HG03439 (cell line): ENCODE measurements around the gene EFNA5.

Experiments
- ATAC-seq: cut with Tn5 transposase; IDR thresholded peaks from one replicate; pipeline ENCODE4 v1.9.1; 2021; ENCODE audit warnings: mild to moderate bottlenecking, moderate library complexity; ENCODE audit not compliant: unreplicated experiment

Gene EFNA5

GRCh38 chr5:107576736-107577393 is 93.9 kb downstream of the EFNA5 start:
- no peak for ATAC-seq

GRCh38 chr5:107576155-107576554 is 94.6 kb downstream of the EFNA5 start:
- ATAC-seq: no peak

GRCh38 chr5:107574287-107574686 is 96.5 kb downstream of the EFNA5 start:
- no peak for ATAC-seq

GRCh38 chr5:107572715-107573368 is 97.9 kb downstream of the EFNA5 start:
- ATAC-seq: no peak

DNA sequence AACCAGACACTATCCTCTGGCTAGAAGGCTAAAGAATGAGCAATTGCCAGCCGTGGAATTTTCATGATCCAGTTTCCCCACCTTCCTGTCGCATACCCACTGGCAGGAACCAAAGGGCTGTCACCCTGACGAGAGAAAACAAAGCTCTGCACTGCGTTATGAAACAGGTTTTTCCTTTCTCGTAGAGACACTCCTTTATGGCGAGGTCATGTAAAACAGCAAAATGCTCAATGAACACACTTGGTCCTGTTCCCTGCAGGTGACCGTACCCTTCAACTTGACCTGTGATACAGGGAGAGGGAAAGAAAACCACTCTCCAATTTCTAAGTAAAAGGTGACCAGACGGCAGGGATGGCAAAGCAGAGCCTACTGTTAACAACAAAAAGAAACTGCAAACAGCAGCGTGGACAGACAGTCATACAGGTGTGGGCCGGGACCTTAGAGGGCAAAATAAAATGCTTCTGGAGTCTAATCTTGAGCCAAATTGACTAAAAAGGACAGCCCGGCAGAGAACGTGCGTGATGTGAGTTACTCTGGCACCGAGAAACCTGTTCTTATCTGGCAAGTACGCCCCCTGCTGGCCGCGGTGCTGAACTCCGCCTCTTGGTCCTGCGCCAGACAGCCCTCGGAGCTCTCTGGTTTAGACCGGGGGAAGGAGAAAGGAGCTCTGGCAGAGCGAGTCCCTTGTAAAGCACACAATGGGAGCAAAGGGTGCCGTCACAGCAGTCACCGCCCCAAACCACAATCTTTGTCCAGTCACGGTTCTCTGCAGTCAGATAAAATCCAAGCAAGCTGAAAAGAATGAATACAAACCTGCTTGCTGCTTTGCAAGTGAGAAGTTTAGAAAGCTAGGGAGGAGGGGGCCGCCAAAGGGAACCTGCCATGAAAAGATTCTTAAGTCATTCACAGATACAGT is 98.9 kb downstream of the EFNA5 start:
- ATAC-seq: peak; percentile 77

- ATAC-seq: peak; percentile 86
Observed at GRCh38 chr5:107570805-107571531, 99.8 kb downstream of the EFNA5 start.

- no peak for ATAC-seq
Observed at GRCh38 chr5:107570181-107570580, 100.6 kb downstream of the EFNA5 start.

DNA sequence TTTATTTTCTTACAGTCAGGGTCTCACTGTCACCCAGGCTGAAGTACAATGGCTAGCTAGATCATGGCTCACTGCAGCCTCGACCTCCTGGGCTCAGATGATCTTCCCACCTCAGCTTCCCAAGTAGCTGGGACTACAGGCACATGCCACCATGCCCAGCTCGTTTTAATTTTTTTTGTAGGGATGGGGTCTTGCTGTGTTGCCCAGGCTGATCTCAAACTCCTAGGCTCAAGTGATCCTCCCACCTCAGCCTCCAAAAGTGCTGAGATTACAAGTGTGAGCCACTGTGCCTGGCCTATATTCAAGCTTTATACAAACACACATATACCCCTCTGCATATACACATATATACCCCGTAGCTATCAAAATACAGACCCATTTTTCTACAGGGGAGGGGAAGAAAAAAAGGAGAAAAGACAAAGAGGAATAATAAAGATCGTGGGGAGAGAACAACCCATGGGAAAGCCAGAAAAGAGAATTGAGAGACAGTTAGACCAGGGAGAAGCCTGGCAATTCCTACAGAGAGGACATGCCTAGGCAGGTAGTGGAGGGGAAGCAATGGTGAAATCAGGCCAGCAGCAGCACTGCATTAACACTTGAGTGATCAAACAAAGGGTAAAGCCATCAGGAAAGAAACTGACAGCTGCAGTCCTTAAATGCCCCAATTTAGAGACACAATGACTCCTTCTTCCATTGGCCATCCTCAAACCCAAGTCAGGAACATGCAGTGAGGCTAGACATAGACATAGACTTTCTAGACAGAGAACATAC is 102.7 kb downstream of the EFNA5 start:
- ATAC-seq: no peak

DNA sequence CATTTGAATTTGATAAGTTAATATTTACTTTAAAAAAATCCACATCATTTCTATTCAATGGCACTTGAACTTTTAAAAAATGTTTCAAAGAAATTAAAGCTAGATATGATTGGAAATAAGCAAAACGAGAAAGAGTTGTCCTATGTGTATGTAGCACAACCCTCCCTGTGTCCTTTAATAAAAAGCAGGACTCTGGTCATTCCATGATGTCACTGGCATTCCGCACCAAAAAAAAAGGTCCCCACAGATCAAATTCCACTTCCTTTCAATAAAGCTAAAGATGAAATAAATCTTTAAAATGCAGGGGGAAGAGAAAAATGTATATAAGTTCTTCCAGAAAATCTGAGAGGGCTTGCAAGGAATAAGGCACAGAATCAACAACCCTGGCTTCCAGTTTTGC is 103.8 kb downstream of the EFNA5 start:
- ATAC-seq: no peak

- no peak for ATAC-seq
Observed at GRCh38 chr5:107565791-107566767, 104.7 kb downstream of the EFNA5 start.

DNA sequence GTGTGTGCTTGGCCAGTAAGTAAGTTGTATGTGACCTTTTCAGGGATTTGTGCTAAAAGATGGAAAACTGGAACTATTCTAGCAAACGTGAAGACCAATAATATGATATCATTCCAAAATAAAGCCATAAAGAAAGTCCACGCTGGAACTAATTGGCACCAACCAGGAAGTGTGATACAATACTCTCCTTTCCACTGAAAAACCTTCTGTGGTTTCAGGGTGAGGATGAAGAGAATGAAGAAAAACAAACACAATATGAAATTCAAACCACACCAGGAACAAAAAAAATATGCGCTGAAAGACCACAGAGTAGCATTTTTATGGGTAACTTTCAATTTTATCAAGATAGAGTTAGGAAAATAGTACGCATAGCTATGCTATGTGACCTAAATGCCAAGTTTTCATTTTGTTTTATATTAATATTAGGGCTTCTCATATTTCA is 105.8 kb downstream of the EFNA5 start:
- no peak for ATAC-seq

GRCh38 chr5:107563959-107564544 is 106.7 kb downstream of the EFNA5 start:
- ATAC-seq: no peak

- ATAC-seq: no peak
Observed at GRCh38 chr5:107560377-107560776, 110.4 kb downstream of the EFNA5 start.

GRCh38 chr5:107558823-107559375 is 111.8 kb downstream of the EFNA5 start:
- ATAC-seq: no peak

GRCh38 chr5:107557051-107557658 is 113.6 kb downstream of the EFNA5 start:
- no peak for ATAC-seq

GRCh38 chr5:107556575-107556974 is 114.2 kb downstream of the EFNA5 start:
- no peak for ATAC-seq

DNA sequence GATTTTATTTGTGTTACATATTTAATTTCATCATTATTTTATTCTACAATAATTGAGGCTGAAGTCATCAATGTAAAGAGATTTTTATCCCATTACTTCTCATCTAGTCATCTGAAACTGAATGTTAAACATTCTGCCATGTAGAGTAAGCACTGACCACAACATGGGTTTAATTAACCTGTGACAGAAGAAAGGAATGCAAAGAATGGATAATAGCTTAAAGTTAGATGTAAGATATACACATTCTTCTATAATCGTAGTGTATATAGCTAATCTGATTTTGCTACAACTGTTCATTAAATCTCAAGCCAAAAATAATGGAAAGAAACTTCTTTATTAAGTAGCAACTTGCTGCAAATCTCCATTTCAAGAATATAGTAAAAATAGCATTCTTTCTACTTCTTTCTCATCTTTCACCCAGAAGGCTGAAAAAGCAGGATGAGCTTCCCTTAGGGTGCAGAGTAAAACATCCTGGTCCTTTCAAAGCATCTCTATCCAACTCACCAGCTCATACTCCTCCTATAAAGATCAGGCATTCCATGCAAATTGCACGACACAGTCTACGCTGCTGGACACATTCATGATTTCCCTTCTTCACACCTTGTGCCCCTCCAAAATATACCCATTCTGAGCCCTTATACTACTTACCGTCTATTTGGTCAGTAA is 115.2 kb downstream of the EFNA5 start:
- ATAC-seq: no peak
